HG03439 (cell line): ENCODE data around the gene CCSER1.

Source experiments
- ATAC-seq: cut with Tn5 transposase; IDR thresholded peaks from one replicate; pipeline ENCODE4 v1.9.1; 2021; ENCODE audit warnings: mild to moderate bottlenecking, moderate library complexity; ENCODE audit not compliant: unreplicated experiment

Gene CCSER1

GRCh38 chr4:90540536-90540935 is 413.3 kb downstream of the CCSER1 start:
- ATAC-seq: no peak

- ATAC-seq: no peak
Measured at GRCh38 chr4:90542216-90542615, 415.0 kb downstream of the CCSER1 start.

- no peak for ATAC-seq
Measured at GRCh38 chr4:90543419-90544170, 416.4 kb downstream of the CCSER1 start.

GRCh38 chr4:90544532-90545045 is 417.4 kb downstream of the CCSER1 start:
- no peak for ATAC-seq

GRCh38 chr4:90545380-90545779 is 418.2 kb downstream of the CCSER1 start:
- ATAC-seq: no peak

- no peak for ATAC-seq
Measured at GRCh38 chr4:90546114-90546513, 418.9 kb downstream of the CCSER1 start.

- ATAC-seq: no peak
Measured at GRCh38 chr4:90570615-90571014, 443.4 kb downstream of the CCSER1 start.

GRCh38 chr4:90572996-90573395 is 445.8 kb downstream of the CCSER1 start:
- no peak for ATAC-seq

GRCh38 chr4:90575371-90575770 is 448.2 kb downstream of the CCSER1 start:
- ATAC-seq: no peak

GRCh38 chr4:90580326-90580725 is 453.1 kb downstream of the CCSER1 start:
- no peak for ATAC-seq

GRCh38 chr4:90582087-90582486 is 454.9 kb downstream of the CCSER1 start:
- no peak for ATAC-seq

GRCh38 chr4:90584051-90584450 is 456.9 kb downstream of the CCSER1 start:
- no peak for ATAC-seq

- ATAC-seq: no peak
Measured at GRCh38 chr4:90585961-90586360, 458.8 kb downstream of the CCSER1 start.

- no peak for ATAC-seq
Measured at GRCh38 chr4:90586799-90587198, 459.6 kb downstream of the CCSER1 start.

GRCh38 chr4:90597927-90598326 is 470.7 kb downstream of the CCSER1 start:
- ATAC-seq: no peak

- no peak for ATAC-seq
Measured at GRCh38 chr4:90598741-90599140, 471.5 kb downstream of the CCSER1 start.

- ATAC-seq: no peak
Measured at GRCh38 chr4:90602726-90603125, 475.5 kb downstream of the CCSER1 start.

GRCh38 chr4:90603540-90603939 is 476.3 kb downstream of the CCSER1 start:
- ATAC-seq: no peak

GRCh38 chr4:90606781-90607180 is 479.6 kb downstream of the CCSER1 start:
- ATAC-seq: no peak

GRCh38 chr4:90614371-90614770 is 487.2 kb downstream of the CCSER1 start:
- no peak for ATAC-seq

GRCh38 chr4:90621080-90621479 is 493.9 kb downstream of the CCSER1 start:
- no peak for ATAC-seq

- no peak for ATAC-seq
Measured at GRCh38 chr4:90624781-90625180, 497.6 kb downstream of the CCSER1 start.
